ENCODE results near the gene TGFB3.
"Not testable (repeated sequence)": the region's sequence is repeated elsewhere in the genome, so short reads cannot be mapped to it uniquely, and the experiment has no call there.

The TGFB3 gene

GRCh38 chr14:75944607-75945241 lies 37.1 kb downstream of the TGFB3 start:
- DNase-seq = no peak

- no peak for DNase-seq
These were observed 40.8 kb downstream of the TGFB3 start for GRCh38 chr14:75941030-75941429.

- DNase-seq = no peak
These were observed 42.6 kb downstream of the TGFB3 start for GRCh38 chr14:75939200-75939599.

- no peak for DNase-seq
These were observed 46.7 kb downstream of the TGFB3 start for GRCh38 chr14:75934998-75935628.

GRCh38 chr14:75933712-75934296 lies 48.0 kb downstream of the TGFB3 start:
- no peak for DNase-seq

- no peak for DNase-seq
These were observed 53.1 kb downstream of the TGFB3 start for GRCh38 chr14:75928690-75929181.

- no peak for DNase-seq
These were observed 54.2 kb downstream of the TGFB3 start for GRCh38 chr14:75927564-75928087.

- DNase-seq = no peak
These were observed 55.2 kb downstream of the TGFB3 start for GRCh38 chr14:75926431-75927115.

GRCh38 chr14:75925141-75925840 lies 56.5 kb downstream of the TGFB3 start:
- DNase-seq = not testable (repeated sequence)

- not testable (repeated sequence) for DNase-seq
These were observed 61.4 kb downstream of the TGFB3 start for GRCh38 chr14:75920421-75920820.

GRCh38 chr14:75917946-75918335 lies 63.9 kb downstream of the TGFB3 start:
- no peak for DNase-seq

- no peak for DNase-seq
These were observed 64.4 kb downstream of the TGFB3 start for GRCh38 chr14:75917322-75917945.

GRCh38 chr14:75915045-75915444 lies 66.8 kb downstream of the TGFB3 start:
- DNase-seq = no peak

- no peak for DNase-seq
These were observed 68.6 kb downstream of the TGFB3 start for GRCh38 chr14:75913183-75913582.

GRCh38 chr14:75911883-75912282 lies 69.9 kb downstream of the TGFB3 start:
- DNase-seq = no peak

GRCh38 chr14:75910048-75910447 lies 71.7 kb downstream of the TGFB3 start:
- no peak for DNase-seq

GRCh38 chr14:75909630-75910029 lies 72.2 kb downstream of the TGFB3 start:
- no peak for DNase-seq
